ENCODE measurements around the gene CCDC80.

DNA sequence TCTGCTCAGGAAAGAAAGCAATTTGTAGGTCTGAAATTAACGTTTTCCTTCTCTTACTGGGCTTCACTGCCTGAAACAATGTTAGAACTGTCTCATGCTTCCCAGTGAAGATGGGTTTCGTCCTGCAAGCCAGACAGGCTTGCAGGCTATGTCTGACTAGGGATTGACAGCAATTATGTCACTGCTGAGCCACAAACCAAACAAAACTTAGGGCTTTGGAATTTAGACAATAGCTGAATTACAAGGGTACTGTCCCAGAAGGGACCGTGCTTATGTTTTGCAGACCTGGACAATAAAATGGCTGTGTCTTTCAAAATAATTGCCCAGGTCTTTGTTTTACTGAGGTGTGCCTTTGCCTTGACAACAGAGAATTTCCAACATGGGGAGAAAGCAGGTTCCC is 46.3 kb upstream of the CCDC80 start:
- TF ChIP-seq, protein P1, sequence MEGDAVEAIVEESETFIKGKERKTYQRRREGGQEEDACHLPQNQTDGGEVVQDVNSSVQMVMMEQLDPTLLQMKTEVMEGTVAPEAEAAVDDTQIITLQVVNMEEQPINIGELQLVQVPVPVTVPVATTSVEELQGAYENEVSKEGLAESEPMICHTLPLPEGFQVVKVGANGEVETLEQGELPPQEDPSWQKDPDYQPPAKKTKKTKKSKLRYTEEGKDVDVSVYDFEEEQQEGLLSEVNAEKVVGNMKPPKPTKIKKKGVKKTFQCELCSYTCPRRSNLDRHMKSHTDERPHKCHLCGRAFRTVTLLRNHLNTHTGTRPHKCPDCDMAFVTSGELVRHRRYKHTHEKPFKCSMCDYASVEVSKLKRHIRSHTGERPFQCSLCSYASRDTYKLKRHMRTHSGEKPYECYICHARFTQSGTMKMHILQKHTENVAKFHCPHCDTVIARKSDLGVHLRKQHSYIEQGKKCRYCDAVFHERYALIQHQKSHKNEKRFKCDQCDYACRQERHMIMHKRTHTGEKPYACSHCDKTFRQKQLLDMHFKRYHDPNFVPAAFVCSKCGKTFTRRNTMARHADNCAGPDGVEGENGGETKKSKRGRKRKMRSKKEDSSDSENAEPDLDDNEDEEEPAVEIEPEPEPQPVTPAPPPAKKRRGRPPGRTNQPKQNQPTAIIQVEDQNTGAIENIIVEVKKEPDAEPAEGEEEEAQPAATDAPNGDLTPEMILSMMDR (IDR thresholded peaks at IDR 0.05; ENCODE audit: low read length), result no peak
- TF ChIP-seq EZH2 (IDR thresholded peaks at IDR 0.05; ENCODE audit: borderline replicate concordance, low read length), result no peak

Measured in OCI-LY1 (cell line).